KMS-11 (cell line): ENCODE measurements around the gene JAKMIP1.

ENCODE experiments used
- H2AFZ ChIP-seq: fragments of 200-600 bp; sonication (generic); 2 replicates; pipeline ENCODE4 v1.6.1; 2016; ENCODE audit warnings: antibody characterized with exemption, mixed run types, low read depth
- H3K27ac ChIP-seq: fragments of 200-600 bp; sonication (generic); 2 replicates; pipeline ENCODE4 v1.6.1; 2016; ENCODE audit warnings: mild to moderate bottlenecking, mixed run types
- H3K27me3 ChIP-seq: fragments of 200-600 bp; sonication (generic); 2 replicates; pipeline ENCODE4 v1.6.1; 2017; ENCODE audit warnings: mild to moderate bottlenecking, low read depth, mixed run types, moderate library complexity; ENCODE audit not compliant: insufficient read depth
- H3K36me3 ChIP-seq: fragments of 200-600 bp; sonication (generic); 2 replicates; pipeline ENCODE4 v1.6.1; 2017; ENCODE audit warnings: mild to moderate bottlenecking, mixed run types; ENCODE audit not compliant: insufficient read depth
- H3K4me1 ChIP-seq: fragments of 200-600 bp; sonication (generic); 2 replicates; pipeline ENCODE4 v1.6.1; 2016; ENCODE audit warnings: mild to moderate bottlenecking, low read depth, mixed run types; ENCODE audit not compliant: poor library complexity, severe bottlenecking
- H3K4me2 ChIP-seq: fragments of 200-600 bp; sonication (generic); 2 replicates; pipeline ENCODE4 v1.7.0; 2016; ENCODE audit warnings: mild to moderate bottlenecking, mixed run types
- H3K4me3 ChIP-seq: fragments of 200-600 bp; sonication (generic); IDR thresholded peaks from 2 replicates; pipeline ENCODE4 v1.6.1; 2017; ENCODE audit warnings: low read depth, low read length, mixed read lengths; ENCODE audit not compliant: insufficient read depth
- H3K79me2 ChIP-seq: fragments of 200-600 bp; sonication (generic); 2 replicates; pipeline ENCODE4 v1.6.1; 2016; ENCODE audit warnings: low read depth, mixed run types; ENCODE audit not compliant: insufficient read depth
- H3K9ac ChIP-seq: fragments of 200-600 bp; sonication (generic); 2 replicates; pipeline ENCODE4 v1.6.1; 2016; ENCODE audit warnings: mild to moderate bottlenecking, mixed run types
- H4K20me1 ChIP-seq: fragments of 200-600 bp; sonication (generic); 2 replicates; pipeline ENCODE4 v1.6.1; 2016; ENCODE audit warnings: mild to moderate bottlenecking, mixed run types; ENCODE audit not compliant: insufficient read depth
- TF ChIP-seq, protein P1 (sequence below): fragments of 200-600 bp; sonication (generic); conservative IDR thresholded peaks from 2 replicates; pipeline ENCODE4 v1.6.1; 2017; ENCODE audit warnings: low read depth, mild to moderate bottlenecking, antibody characterized with exemption, low read length, moderate library complexity, mixed read lengths

JAKMIP1 gene

DNA sequence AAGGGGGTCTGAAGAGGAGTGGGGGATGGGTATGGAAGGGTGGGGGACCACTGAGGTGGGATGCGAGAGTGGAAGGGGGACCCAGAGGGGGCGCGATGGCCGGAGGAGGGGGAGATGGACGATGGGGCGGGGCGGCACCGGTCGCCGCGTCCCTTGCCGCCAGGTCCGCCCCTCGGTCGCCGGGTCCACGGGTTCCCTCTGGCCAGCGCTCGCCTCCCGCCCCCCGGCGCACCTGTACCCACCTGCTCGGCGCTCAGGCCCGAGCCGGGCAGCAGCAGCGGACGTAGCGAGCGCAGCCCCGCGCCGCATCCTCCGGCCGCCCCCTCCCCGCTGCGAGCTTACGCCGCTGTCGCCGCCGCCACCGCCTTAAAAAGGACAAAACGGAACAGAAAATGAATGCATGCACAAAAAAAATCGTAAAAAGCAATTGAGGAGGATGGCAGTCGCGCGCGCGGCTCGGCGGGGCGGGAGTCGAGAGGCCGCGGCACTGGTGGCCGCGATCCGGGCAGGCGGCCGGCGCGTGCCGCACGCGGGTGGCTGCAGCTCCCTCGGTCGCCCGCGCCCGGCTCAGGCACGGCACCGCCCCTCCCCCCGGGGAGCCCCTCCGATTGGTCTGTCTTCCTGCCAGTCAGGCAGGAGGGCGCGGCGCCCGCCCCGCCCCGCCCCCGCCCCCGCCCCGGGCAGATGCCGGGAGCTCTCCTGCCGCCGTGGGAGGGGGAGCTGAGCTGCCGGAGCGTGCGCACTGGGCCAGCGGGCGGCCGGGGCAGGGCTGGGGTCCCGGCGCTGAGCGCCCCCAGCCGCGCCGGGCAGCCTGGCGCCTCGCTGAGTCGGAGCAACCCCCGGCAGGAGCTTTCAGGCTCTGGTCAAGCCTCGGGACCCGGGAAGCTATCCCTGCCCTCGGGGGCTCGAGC is at the start of gene JAKMIP1:
TSS of gene JAKMIP1 (minus strand) at position 539 of the 911 bp plus-strand sequence. CDS start 87,699 bp downstream, outside the sequence.
- TF ChIP-seq, protein P1, sequence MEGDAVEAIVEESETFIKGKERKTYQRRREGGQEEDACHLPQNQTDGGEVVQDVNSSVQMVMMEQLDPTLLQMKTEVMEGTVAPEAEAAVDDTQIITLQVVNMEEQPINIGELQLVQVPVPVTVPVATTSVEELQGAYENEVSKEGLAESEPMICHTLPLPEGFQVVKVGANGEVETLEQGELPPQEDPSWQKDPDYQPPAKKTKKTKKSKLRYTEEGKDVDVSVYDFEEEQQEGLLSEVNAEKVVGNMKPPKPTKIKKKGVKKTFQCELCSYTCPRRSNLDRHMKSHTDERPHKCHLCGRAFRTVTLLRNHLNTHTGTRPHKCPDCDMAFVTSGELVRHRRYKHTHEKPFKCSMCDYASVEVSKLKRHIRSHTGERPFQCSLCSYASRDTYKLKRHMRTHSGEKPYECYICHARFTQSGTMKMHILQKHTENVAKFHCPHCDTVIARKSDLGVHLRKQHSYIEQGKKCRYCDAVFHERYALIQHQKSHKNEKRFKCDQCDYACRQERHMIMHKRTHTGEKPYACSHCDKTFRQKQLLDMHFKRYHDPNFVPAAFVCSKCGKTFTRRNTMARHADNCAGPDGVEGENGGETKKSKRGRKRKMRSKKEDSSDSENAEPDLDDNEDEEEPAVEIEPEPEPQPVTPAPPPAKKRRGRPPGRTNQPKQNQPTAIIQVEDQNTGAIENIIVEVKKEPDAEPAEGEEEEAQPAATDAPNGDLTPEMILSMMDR = no peak
- Histone ChIP-seq H4K20me1 (no peaks in the 10 kb centered on the region), H3K9ac (peak within 1 kb of the TSS; percentile 53; the same call in 1 of the 2 replicates), H3K4me2 (peak within 1 kb of the TSS; percentile 67), H3K27me3 (no peaks in the 10 kb centered on the region), H3K27ac (no peak within 1 kb of the TSS), H3K79me2 (no peaks in the 10 kb centered on the region), H3K4me3 (no peak within 1 kb of the TSS), H3K4me1 (no peaks in the 10 kb centered on the region), H3K36me3 (no peaks in the 10 kb centered on the region), H2AFZ (peak within 1 kb of the TSS; percentile 76)

DNA sequence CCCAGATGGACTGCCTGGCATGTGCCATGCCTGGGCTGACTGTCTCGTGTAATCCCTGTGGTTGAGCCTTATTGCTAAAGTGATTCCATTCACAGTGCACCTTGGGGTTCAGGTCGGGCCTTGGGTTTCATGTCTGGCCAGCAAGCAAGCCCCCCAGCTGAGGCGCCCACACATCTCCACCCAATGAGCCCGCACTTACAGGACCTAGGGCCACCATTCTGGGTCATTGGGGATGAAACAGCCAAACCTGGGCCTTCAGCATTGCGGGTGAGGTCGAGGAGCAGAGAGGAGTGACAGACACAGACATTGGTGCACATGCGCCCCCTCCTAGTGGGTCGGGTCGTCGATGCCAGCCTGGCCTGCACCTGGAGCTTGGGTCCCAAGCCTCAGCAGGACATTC is 48.0 kb upstream of the JAKMIP1 start:
- Histone ChIP-seq H3K9ac (no peak overlapping the region), H3K4me2 (no peak overlapping the region), H3K4me1 (no peaks in the 10 kb centered on the region), H3K27me3 (no peaks in the 10 kb centered on the region; the same call in 1 of the 2 replicates), H3K4me3 (no peak overlapping the region), H3K79me2 (no peaks in the 10 kb centered on the region), H3K27ac (no peak overlapping the region), H3K36me3 (no peaks in the 10 kb centered on the region), H2AFZ (no peak overlapping the region), H4K20me1 (no peaks in the 10 kb centered on the region)
- TF ChIP-seq, protein P1 = no peak

- no peak overlapping the region for H3K4me3 ChIP-seq
- no peak overlapping the region for H3K9ac ChIP-seq
- H3K27me3 ChIP-seq = no peaks in the 10 kb centered on the region; the same call in 1 of the 2 replicates
- TF ChIP-seq, protein P1 = no peak
- H3K4me1 ChIP-seq = no peaks in the 10 kb centered on the region
- no peak overlapping the region for H2AFZ ChIP-seq
- H3K36me3 ChIP-seq = no peaks in the 10 kb centered on the region
- no peak overlapping the region for H3K27ac ChIP-seq
- H3K79me2 ChIP-seq = no peaks in the 10 kb centered on the region
- no peak overlapping the region for H3K4me2 ChIP-seq
- H4K20me1 ChIP-seq = no peaks in the 10 kb centered on the region
Measured at GRCh38 chr4:6246170-6246634, 45.9 kb upstream of the JAKMIP1 start.

- Histone ChIP-seq H3K36me3 (no peaks in the 10 kb centered on the region), H2AFZ (no peak overlapping the region), H3K4me2 (no peak overlapping the region), H3K27ac (no peak overlapping the region), H3K9ac (no peak overlapping the region), H3K79me2 (no peaks in the 10 kb centered on the region), H3K4me3 (no peak overlapping the region), H3K4me1 (no peaks in the 10 kb centered on the region), H3K27me3 (no peaks in the 10 kb centered on the region; the same call in 1 of the 2 replicates), H4K20me1 (no peaks in the 10 kb centered on the region)
- TF ChIP-seq, protein P1 = no peak
Measured at GRCh38 chr4:6245246-6246169, 45.2 kb upstream of the JAKMIP1 start.
